Lower leg skin (tissue), 3 donors: ENCODE results near the gene ANK3.

ENCODE experiments used
- POLR2A ChIP-seq, 2 donors: fragments of 450-650 bp; IDR thresholded peaks; one replicate each; pipeline ENCODE4 v1.6.1; 2016 to 2017; ENCODE audit warnings: antibody characterized with exemption in 2 of 2, mild to moderate bottlenecking in 1 of 2, moderate library complexity in 1 of 2
- TF ChIP-seq, protein P1 (sequence below), 3 donors: fragments of 450-650 bp; IDR thresholded peaks; one replicate each; pipeline ENCODE4 v1.5.1; 2016; ENCODE audit warnings: antibody characterized with exemption in 3 of 3, mild to moderate bottlenecking in 3 of 3, moderate library complexity in 2 of 3

DNA sequence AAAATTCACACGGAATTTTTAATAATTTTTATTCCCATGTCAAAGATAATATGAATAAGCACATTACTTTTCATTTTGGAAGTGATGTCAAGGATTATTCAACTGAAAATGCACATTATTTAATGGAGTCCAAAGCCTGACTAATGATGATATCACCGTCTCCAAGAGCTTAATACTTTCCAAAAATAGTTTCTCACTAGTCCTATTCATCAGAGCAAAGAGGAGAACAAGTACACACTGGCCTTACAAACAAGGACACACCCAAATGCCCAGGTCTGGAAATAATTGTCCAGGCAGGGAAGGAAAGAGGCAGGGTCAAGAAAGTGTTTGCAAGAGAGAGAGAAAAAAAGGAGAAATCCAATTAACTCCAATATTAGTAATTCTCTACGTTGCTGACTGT lies 266.5 kb downstream of the ANK3 start:
- TF ChIP-seq, protein P1, sequence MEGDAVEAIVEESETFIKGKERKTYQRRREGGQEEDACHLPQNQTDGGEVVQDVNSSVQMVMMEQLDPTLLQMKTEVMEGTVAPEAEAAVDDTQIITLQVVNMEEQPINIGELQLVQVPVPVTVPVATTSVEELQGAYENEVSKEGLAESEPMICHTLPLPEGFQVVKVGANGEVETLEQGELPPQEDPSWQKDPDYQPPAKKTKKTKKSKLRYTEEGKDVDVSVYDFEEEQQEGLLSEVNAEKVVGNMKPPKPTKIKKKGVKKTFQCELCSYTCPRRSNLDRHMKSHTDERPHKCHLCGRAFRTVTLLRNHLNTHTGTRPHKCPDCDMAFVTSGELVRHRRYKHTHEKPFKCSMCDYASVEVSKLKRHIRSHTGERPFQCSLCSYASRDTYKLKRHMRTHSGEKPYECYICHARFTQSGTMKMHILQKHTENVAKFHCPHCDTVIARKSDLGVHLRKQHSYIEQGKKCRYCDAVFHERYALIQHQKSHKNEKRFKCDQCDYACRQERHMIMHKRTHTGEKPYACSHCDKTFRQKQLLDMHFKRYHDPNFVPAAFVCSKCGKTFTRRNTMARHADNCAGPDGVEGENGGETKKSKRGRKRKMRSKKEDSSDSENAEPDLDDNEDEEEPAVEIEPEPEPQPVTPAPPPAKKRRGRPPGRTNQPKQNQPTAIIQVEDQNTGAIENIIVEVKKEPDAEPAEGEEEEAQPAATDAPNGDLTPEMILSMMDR (IDR thresholded peaks at IDR 0.05): no peak
- TF ChIP-seq POLR2A (IDR thresholded peaks at IDR 0.05): no peak
